BLaER1 (cell line): ENCODE data around the gene KCTD1.

Experiments
- H3K27ac ChIP-seq: shearing (Covaris generic); formaldehyde crosslinking; 2 replicates; pipeline ENCODE4 v1.8.1; 2022
- H3K27me3 ChIP-seq: shearing (Covaris generic); formaldehyde crosslinking; 2 replicates; pipeline ENCODE4 v1.8.1; 2022
- H3K36me3 ChIP-seq: shearing (Covaris generic); formaldehyde crosslinking; 2 replicates; pipeline ENCODE4 v1.8.1; 2022
- H3K4me1 ChIP-seq: shearing (Covaris generic); formaldehyde crosslinking; 2 replicates; pipeline ENCODE4 v1.8.1; 2022
- H3K4me2 ChIP-seq: shearing (Covaris generic); formaldehyde crosslinking; 2 replicates; pipeline ENCODE4 v1.8.1; 2022
- H3K4me3 ChIP-seq: shearing (Covaris generic); formaldehyde crosslinking; 2 replicates; pipeline ENCODE4 v1.8.1; 2022
- H3K9ac ChIP-seq: shearing (Covaris generic); formaldehyde crosslinking; 2 replicates; pipeline ENCODE4 v1.8.1; 2022
- H3K9me3 ChIP-seq: shearing (Covaris generic); formaldehyde crosslinking; 2 replicates; pipeline ENCODE4 v1.8.1; 2022
- H4K20me1 ChIP-seq: shearing (Covaris generic); formaldehyde crosslinking; 2 replicates; pipeline ENCODE4 v1.8.1; 2022
- Cebpa-rat ChIP-seq: shearing (Covaris generic); IDR thresholded peaks from 2 replicates; pipeline ENCODE4 v1.8.1; 2022

KCTD1 gene

GRCh38 chr18:26405190-26405801 lies 143.1 kb downstream of the KCTD1 start:
- Histone ChIP-seq H4K20me1 (no peaks in the 10 kb centered on the region), H3K27me3 (no peaks in the 10 kb centered on the region), H3K4me2 (no peak overlapping the region), H3K4me1 (no peaks in the 10 kb centered on the region), H3K27ac (no peak overlapping the region), H3K9me3 (no peaks in the 10 kb centered on the region), H3K9ac (no peak overlapping the region), H3K36me3 (no peaks in the 10 kb centered on the region), H3K4me3 (no peak overlapping the region)
- TF ChIP-seq Cebpa-rat, result no peak
